ENCODE data around the gene RPL39L. TPM values are rescaled to one million over a fixed set of nuclear protein-coding genes. Genes with fewer than 3 reads are reported as not detected.

Gene RPL39L
- total and polyA plus RNA-seq, 10 of the 15 experiments (the other 5 are each of a cell fraction or from before 2014, with no cell fraction given): 12.5 to 67.8 (median 31.3) TPM

GRCh38 chr3:187162265-187162953 is 23.1 kb upstream of the RPL39L start:
- ATAC-seq: no peak
- H3K4me1 ChIP-seq (ENCODE audit: control insufficient read depth, insufficient read depth, low read length): no peaks in the 10 kb centered on the region
- peaks cover 8% of the 10 kb centered on the region; the same call in 2 of the 3 replicates for H3K9me3 ChIP-seq (replicated peaks; ENCODE audit: control insufficient read depth, insufficient read depth, low read length)
- H3K4me3 ChIP-seq: no peak overlapping the region
- H3K36me3 ChIP-seq (ENCODE audit: control insufficient read depth in 2 of 2, insufficient read depth in 2 of 2, low read length in 1 of 2): no peaks in the 10 kb centered on the region
- intact Hi-C loops (cut with micrococcal nuclease; ENCODE audit: unreplicated experiment) (loop anchor here (10.0 kb wide), 1 partner anchor 548 kb away; the partner anchor contains the start of gene AHSG), in situ Hi-C loops (cut with MboI) (loop anchor here (5.0 kb wide), 1 partner anchor 315 kb away; no protein-coding TSS in a partner anchor)
- FAIRE-seq: no peak
- 26% methylated on average over 6 of the region's 6 CpGs for WGBS (ENCODE audit: insufficient coverage, insufficient replicate concordance, low lambda C conversion rate, missing lambda C conversion rate)
- no peaks in the 10 kb centered on the region for H3K79me2 ChIP-seq (ENCODE audit: control insufficient read depth, insufficient read depth, low read length)
- ChIA-PET POLR2A (no interaction called here), RAD21 (ENCODE audit: unreplicated experiment) (interaction anchor here (1.4 kb wide), 2 partner anchors 49 to 313 kb away, joined by 7 read pairs; no protein-coding TSS in a partner anchor), CTCF (interaction anchor here (0.7 to 5.0 kb wide), 6 partner anchors 12 to 315 kb away, joined by 3 to 197 read pairs (median 6); partner anchors contain the start of gene RPL39L), SMC1A (ENCODE audit: uncharacterized antibody, unreplicated experiment) (interaction anchor here (0.6 to 5.0 kb wide), 4 partner anchors 11 to 314 kb away, joined by 3 to 95 read pairs (median 5); no protein-coding TSS in a partner anchor)
- no peaks in the 10 kb centered on the region for H4K20me1 ChIP-seq (ENCODE audit: control insufficient read depth, insufficient read depth)
- no peak overlapping the region for H2AFZ ChIP-seq (ENCODE audit: control insufficient read depth, low read depth, low read length)
- BruUV-seq (replicated peaks): no TSS peak
- no peak overlapping the region for H3K9ac ChIP-seq (ENCODE audit: control insufficient read depth, insufficient read depth, low read length)
- TF ChIP-seq POLR2AphosphoS5 (IDR thresholded peaks at IDR 0.05; ENCODE audit: low read length) (no peak), SPI1 (IDR thresholded peaks at IDR 0.05; ENCODE audit: borderline replicate concordance, insufficient read depth, low read depth, low read length) (no peak), USF1 (IDR thresholded peaks at IDR 0.05; ENCODE audit: borderline replicate concordance, extremely low read length, insufficient read depth, low read depth, low read length) (no peak), GABPA (IDR thresholded peaks at IDR 0.05; ENCODE audit: low read depth) (no peak)
- DNase-seq (ENCODE audit: low read depth, low spot score): no peak
- H3K27ac ChIP-seq (ENCODE audit: control insufficient read depth, insufficient read depth): no peak overlapping the region
- H3K4me2 ChIP-seq (ENCODE audit: control insufficient read depth, insufficient read depth): no peak overlapping the region
- no peaks in the 10 kb centered on the region; a peak in 2 of 4 replicates for H3K27me3 ChIP-seq (replicated peaks in 1 of 2; ENCODE audit: control insufficient read depth in 2 of 2, insufficient read depth in 2 of 2, low read length in 1 of 2)

Measured in GM12878 (cell line).